Skeletal muscle satellite cell (primary cell): ENCODE results near the gene UPP2.

ENCODE experiments used
- H3K27me3 ChIP-seq: 2 replicates; pipeline ENCODE4 v1.7.0; 2013; ENCODE audit warnings: low read length; ENCODE audit not compliant: control insufficient read depth, insufficient read depth
- H3K36me3 ChIP-seq: 2 replicates; pipeline ENCODE4 v1.7.0; 2013; ENCODE audit warnings: mild to moderate bottlenecking, control low read depth, low read length; ENCODE audit not compliant: insufficient read depth
- H3K4me1 ChIP-seq: 2 replicates; pipeline ENCODE4 v1.7.0; 2013; ENCODE audit warnings: low read length; ENCODE audit not compliant: control insufficient read depth, insufficient read depth
- H3K4me2 ChIP-seq: 2 replicates; pipeline ENCODE4 v1.7.0; 2013; ENCODE audit warnings: mild to moderate bottlenecking, low read length
- H3K4me3 ChIP-seq: 2 replicates; pipeline ENCODE4 v1.7.0; 2013; ENCODE audit warnings: low read length
- H3K9ac ChIP-seq: 2 replicates; pipeline ENCODE4 v1.7.0; 2013; ENCODE audit warnings: mild to moderate bottlenecking, low read depth, low read length, moderate library complexity
- H3K9me3 ChIP-seq: replicated peaks from 2 replicates; pipeline ENCODE4 v1.7.0; 2013; ENCODE audit warnings: mild to moderate bottlenecking, control low read depth, low read length

UPP2 gene

DNA sequence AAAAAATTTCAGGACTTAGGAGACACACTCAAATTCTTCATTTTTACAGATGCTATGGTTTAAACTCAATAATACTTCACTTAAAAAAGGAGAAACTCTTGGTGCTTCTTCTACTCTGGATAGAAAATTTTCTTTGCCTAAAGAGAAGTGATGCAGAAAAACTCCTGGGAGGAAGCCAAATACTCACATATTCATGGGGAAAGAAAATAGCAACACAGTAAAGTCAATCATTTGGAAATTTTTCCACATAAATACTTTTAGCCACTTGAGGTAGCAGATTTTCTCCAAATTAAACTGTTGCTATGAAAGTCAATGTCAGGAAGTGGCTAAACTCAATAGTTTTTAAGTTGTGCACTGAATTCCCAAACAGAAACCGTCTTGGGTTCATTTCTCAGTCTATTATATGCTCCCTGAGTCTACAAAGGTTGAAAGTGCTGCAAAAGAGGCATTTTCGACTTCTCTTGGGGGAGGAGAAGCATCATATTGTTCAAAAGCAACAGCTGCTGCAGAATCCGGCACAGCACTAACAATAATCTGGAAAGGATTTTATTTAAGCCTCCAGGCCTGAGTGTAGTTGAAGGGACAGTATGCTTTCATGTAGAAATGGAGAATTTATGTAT lies 81.1 kb downstream of the UPP2 start:
- no peak overlapping the region for H3K9ac ChIP-seq
- no peaks in the 10 kb centered on the region for H3K36me3 ChIP-seq
- no peak overlapping the region for H3K4me3 ChIP-seq
- no peaks in the 10 kb centered on the region for H3K4me1 ChIP-seq
- no peaks in the 10 kb centered on the region for H3K9me3 ChIP-seq
- peaks cover 28% of the 10 kb centered on the region for H3K27me3 ChIP-seq
- no peak overlapping the region for H3K4me2 ChIP-seq

DNA sequence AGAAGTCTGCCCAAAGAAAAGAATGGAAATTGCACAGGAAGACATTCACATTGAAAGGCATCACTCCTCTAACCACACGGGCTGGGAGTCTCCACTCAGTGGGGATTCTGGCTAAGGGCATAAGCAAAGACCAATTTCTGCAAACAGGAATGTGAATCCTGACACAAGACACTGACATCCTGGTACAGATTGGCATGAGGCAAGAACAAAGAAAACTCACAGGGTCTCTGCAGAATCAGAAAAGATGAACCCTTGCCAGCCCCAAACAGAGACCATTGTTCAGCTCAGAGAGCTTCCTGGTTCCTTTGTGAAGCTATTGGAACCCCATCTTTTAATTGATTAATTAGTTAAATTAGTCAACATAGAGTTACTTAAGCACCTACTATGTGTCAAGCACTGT lies 82.3 kb downstream of the UPP2 start:
- H3K27me3 ChIP-seq = peaks cover 28% of the 10 kb centered on the region
- no peaks in the 10 kb centered on the region for H3K36me3 ChIP-seq
- no peak overlapping the region for H3K4me3 ChIP-seq
- H3K4me1 ChIP-seq = no peaks in the 10 kb centered on the region
- no peaks in the 10 kb centered on the region for H3K9me3 ChIP-seq
- no peak overlapping the region for H3K9ac ChIP-seq
- H3K4me2 ChIP-seq = no peak overlapping the region

DNA sequence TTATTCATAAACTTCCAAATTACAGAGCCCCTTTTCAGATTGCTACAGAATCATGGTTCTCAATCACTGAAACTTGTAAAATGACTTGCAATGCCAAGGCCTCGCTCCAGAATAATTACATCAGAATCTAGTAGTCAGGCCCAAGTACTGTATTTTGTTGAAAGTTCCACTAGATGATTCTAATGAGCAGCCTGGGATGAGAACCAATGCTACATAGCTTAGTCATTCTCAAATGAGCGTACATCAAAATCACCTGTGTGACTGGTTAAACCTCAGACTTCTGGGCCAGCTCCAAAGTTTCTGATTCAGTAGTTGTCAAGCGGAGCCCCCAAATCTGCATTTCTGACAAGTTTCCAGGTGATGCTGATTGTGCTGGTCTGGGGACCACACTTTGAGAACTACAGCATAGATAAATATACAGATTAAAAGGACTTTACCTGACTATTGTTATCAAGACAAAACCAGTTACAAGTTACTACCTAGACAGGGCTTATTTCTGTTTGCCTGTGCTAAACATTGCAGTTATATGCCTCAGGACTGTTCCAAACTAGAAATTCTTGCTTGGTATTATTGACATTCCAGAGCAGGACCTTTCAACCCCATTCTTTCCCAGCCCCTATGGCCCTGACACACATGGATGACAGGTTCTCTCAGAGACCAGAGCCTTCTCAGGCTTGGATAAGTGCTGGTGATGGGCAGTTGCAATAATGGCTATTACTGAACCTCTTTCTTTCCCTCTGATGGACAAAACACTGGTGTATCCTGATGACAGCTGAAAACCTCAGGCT lies 83.1 kb downstream of the UPP2 start:
- Histone ChIP-seq H3K9ac (no peak overlapping the region), H3K4me1 (no peaks in the 10 kb centered on the region), H3K4me2 (no peak overlapping the region), H3K27me3 (peaks cover 28% of the 10 kb centered on the region), H3K36me3 (no peaks in the 10 kb centered on the region), H3K4me3 (no peak overlapping the region), H3K9me3 (no peaks in the 10 kb centered on the region)
